HEK293T (cell line): ENCODE results near the gene AGPAT2.

Experiments
- ARNT ChIP-seq: fragments of 450-650 bp; IDR thresholded peaks from 2 replicates; pipeline ENCODE4 v1.6.1; 2017; ENCODE audit warnings: mild to moderate bottlenecking
- HDGF ChIP-seq: fragments of 450-650 bp; IDR thresholded peaks from 2 replicates; pipeline ENCODE4 v1.6.1; 2017; ENCODE audit warnings: antibody characterized with exemption, borderline replicate concordance
- L3MBTL2 ChIP-seq: fragments of 450-650 bp; conservative IDR thresholded peaks from 2 replicates; pipeline ENCODE4 v1.6.1; 2016; ENCODE audit warnings: mild to moderate bottlenecking
- SP1 ChIP-seq: fragments of 450-650 bp; IDR thresholded peaks from 2 replicates; pipeline ENCODE4 v1.6.1; 2017

DNA sequence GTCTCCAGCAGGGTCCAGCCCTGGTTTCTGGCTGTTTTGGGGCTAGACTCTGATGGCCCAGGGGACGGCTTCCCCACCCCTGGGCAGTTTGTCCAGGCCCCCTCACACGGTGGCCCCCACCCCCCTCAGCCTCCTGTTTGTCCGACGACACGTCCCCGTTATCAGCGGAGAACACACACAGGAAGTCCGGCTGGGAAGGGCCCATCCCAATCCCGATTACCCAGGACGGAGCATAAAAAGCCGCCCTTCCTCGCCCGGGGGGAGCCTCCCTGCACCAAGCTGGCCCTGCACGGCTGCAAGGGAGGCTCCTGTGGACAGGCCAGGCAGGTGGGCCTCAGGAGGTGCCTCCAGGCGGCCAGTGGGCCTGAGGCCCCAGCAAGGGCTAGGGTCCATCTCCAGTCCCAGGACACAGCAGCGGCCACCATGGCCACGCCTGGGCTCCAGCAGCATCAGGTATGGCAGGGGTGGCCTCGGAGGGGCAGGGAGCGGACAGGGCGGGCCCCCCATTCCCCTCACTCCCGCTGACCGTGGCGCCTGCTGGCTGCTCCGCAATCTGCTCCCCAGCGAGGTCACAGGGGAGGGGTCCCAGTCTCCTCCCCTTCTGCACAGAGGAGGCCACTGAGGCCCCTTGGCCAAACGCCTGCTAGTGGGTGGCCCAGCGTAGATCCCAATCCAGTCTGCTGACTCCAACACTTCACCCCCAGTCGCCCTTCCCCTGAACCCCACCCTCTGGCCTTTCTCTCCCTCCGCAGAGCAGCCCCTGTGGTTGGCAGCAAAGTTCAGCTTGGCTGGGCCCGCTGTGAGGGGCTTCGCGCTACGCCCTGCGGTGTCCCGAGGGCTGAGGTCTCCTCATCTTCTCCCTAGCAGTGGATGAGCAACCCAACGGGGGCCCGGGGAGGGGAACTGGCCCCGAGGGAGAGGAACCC, 24.3 kb downstream of the AGPAT2 start, which contains the start of gene EGFL7:
- no peak for TF ChIP-seq HDGF
- no peak for TF ChIP-seq SP1
- TF ChIP-seq ARNT = no peak
- no peak for TF ChIP-seq L3MBTL2
